Measurements from ENCODE around the gene SEC22A.

The SEC22A gene

GRCh38 chr3:123270818-123271217 lies 69.1 kb downstream of the SEC22A start:
- peak; percentile 40 for DNase-seq

GRCh38 chr3:123271466-123272159 lies 69.9 kb downstream of the SEC22A start:
- DNase-seq = no peak

GRCh38 chr3:123272547-123272946 lies 70.8 kb downstream of the SEC22A start:
- no peak for DNase-seq

GRCh38 chr3:123275691-123276090 lies 73.9 kb downstream of the SEC22A start:
- DNase-seq = no peak

GRCh38 chr3:123276346-123277006 lies 74.7 kb downstream of the SEC22A start:
- DNase-seq = no peak

GRCh38 chr3:123277106-123277505 lies 75.4 kb downstream of the SEC22A start:
- no peak for DNase-seq

GRCh38 chr3:123278446-123278845 lies 76.7 kb downstream of the SEC22A start:
- no peak for DNase-seq

- DNase-seq = no peak
Measured at GRCh38 chr3:123279121-123279520, 77.4 kb downstream of the SEC22A start.

GRCh38 chr3:123281406-123281805 lies 79.7 kb downstream of the SEC22A start:
- DNase-seq = no peak

- DNase-seq = no peak
Measured at GRCh38 chr3:123281929-123282328, 80.2 kb downstream of the SEC22A start.

GRCh38 chr3:123282461-123282860 lies 80.7 kb downstream of the SEC22A start:
- no peak for DNase-seq

GRCh38 chr3:123283074-123283473 lies 81.3 kb downstream of the SEC22A start:
- no peak for DNase-seq

- DNase-seq = no peak
Measured at GRCh38 chr3:123283657-123284398, 82.1 kb downstream of the SEC22A start.

- no peak for DNase-seq
Measured at GRCh38 chr3:123284399-123285010, 82.8 kb downstream of the SEC22A start.

GRCh38 chr3:123285066-123285465 lies 83.3 kb downstream of the SEC22A start:
- DNase-seq = no peak

GRCh38 chr3:123285479-123285878 lies 83.7 kb downstream of the SEC22A start:
- no peak for DNase-seq

- DNase-seq = no peak
Measured at GRCh38 chr3:123285931-123286307, 84.2 kb downstream of the SEC22A start.

- DNase-seq = no peak
Measured at GRCh38 chr3:123286308-123287023, 84.7 kb downstream of the SEC22A start.

- no peak for DNase-seq
Measured at GRCh38 chr3:123287051-123287961, 85.6 kb downstream of the SEC22A start.

- no peak for DNase-seq
Measured at GRCh38 chr3:123287962-123288302, 86.2 kb downstream of the SEC22A start.

GRCh38 chr3:123289391-123290106 lies 87.8 kb downstream of the SEC22A start:
- DNase-seq = no peak
